GM12872 (cell line): Measurements from ENCODE around the gene FOXC2.

Source experiments
- TF ChIP-seq, protein P1 (sequence below): IDR thresholded peaks from 3 replicates; pipeline ENCODE4 v1.5.1; 2011; ENCODE audit warnings: low read depth, mild to moderate bottlenecking, low read length, moderate library complexity; ENCODE audit not compliant: insufficient read depth

Gene FOXC2

DNA sequence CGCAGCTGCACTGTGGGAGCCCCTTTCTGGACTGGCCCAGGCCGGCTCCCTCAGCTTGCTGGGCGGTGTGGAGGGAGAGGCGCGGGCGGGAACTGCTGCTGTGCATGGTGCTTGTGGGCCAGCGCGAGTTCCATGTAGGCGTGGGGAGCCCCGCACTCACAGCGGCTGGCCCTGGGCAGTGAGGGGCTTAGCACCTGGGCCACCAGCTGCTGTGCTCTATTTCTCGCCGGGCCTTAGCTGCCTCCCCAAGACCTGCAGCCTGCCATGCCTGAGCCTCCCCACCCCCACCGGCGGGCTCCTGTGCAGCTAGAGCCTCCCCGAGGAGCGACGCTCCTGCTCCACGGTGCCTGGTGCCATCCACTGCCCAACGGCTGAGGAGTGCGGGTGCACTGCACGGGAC is 13.3 kb upstream of the FOXC2 start:
- TF ChIP-seq, protein P1, sequence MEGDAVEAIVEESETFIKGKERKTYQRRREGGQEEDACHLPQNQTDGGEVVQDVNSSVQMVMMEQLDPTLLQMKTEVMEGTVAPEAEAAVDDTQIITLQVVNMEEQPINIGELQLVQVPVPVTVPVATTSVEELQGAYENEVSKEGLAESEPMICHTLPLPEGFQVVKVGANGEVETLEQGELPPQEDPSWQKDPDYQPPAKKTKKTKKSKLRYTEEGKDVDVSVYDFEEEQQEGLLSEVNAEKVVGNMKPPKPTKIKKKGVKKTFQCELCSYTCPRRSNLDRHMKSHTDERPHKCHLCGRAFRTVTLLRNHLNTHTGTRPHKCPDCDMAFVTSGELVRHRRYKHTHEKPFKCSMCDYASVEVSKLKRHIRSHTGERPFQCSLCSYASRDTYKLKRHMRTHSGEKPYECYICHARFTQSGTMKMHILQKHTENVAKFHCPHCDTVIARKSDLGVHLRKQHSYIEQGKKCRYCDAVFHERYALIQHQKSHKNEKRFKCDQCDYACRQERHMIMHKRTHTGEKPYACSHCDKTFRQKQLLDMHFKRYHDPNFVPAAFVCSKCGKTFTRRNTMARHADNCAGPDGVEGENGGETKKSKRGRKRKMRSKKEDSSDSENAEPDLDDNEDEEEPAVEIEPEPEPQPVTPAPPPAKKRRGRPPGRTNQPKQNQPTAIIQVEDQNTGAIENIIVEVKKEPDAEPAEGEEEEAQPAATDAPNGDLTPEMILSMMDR: no peak

- TF ChIP-seq, protein P1: no peak
These were observed 12.1 kb upstream of the FOXC2 start for GRCh38 chr16:86554599-86554916.

- TF ChIP-seq, protein P1: no peak
These were observed 11.5 kb upstream of the FOXC2 start, which contains the start of gene MTHFSD for GRCh38 chr16:86554917-86555703. Gene MTHFSD (minus strand): TSS chr16:86555235. CDS start chr16:86555184, 51 bp downstream.

DNA sequence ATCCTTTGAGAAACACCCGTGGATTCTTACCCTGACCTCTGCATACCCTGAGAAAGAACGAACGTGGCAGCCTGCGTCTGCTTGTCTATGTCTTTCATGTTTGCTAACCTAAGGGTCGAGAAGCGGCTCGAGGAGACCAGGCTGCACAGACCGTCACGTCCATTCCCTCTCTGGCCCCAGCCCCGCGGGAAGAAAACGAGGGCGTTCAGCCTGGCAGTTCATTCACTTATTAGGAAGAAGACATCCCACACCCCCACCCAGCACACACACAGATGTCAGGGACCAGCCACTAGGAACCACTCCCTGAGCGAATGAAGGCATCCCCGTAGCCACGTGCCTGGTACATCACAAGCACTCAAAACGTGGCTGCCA is 10.9 kb upstream of the FOXC2 start:
- TF ChIP-seq, protein P1: no peak

DNA sequence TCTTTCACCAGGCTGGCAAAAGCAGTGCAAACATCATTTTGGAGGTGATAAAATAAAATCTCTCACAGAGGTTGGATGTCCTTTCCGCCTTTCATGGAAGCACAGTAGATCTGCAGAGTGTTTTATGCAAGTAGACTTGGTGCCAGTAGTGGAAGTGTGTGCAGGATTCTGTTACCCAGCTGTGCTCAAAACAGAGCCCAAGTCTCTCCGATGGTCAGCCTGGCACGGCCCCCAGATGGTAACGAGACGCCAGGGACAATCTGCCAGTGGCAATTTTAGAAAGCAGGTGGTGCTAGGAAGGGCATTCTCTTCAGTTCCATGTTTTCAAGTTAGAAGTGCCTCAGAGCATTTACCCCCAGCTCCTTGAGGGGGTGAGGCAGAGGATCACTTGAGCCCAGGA is 10.1 kb upstream of the FOXC2 start:
- TF ChIP-seq, protein P1: no peak

DNA sequence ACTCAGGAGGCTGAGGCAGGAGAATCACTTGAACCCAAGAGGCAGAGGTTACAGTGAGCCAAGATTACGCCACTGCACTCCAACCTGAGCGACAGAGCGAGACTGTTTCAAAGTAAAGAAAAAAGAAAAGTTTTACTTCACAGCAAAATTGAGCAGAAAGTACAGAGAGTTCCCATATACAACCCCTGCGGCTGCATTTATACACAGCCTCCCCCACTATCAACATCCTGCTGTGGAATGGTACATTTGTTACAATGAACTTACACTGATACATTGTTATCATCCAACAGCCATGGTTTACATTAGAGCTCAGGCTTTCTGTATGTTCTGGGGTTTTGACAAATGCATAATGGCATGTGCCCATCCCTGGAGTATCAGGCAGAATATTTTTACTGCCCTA is 9.0 kb upstream of the FOXC2 start:
- TF ChIP-seq, protein P1: no peak

DNA sequence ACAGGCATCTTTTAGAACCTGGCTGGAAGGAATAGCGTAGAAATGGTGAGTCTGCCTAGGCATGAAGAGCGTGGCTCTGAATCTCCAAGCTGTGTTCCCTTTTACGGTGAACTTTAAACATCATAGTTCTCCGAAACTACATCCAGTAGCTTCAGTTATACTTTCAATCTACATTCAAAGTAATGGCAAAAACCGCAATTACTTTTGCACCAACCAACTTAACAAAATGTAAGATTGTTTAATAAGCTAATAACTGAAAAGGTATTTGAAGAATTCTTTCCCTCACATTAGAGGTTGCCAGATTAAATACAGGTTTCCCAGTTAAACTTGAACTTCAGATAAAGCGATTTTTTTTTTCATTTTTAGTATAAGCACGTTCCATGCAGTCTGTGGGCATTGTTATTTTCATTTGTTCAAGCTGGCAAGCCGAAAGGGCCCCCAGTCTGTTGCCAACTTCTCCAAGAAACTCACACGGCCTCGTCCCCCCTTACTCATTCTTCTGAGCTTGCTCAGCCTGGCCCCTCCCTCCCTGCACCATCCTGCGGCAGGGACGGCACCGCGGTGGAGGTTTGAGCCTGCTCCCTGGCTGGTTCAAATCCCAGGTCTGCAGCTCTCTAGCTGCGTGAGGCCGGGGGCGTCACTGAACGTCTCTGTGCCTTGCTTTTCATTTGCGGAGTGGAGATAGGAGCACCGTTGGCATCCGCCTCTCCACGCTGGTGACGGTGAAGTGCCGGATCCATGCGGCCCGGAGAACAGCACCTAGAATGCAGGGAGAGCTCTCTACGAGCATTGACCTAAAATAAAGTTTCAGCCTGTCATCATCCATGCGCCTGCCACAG is 8.1 kb upstream of the FOXC2 start:
- TF ChIP-seq, protein P1: no peak
